ENCODE measurements around the gene SCML1.

- TF ChIP-seq CTCF (IDR thresholded peaks at IDR 0.05; ENCODE audit: low read depth, low read length, poor library complexity, severe bottlenecking), result no peak
- TF ChIP-seq EZH2phosphoT487 (IDR thresholded peaks at IDR 0.05; ENCODE audit: borderline replicate concordance, low read length), result no peak
Measured at GRCh38 chrX:17707731-17708130, 29.6 kb upstream of the SCML1 start.
